ENCODE measurements around the gene MYO1B. TPM values are rescaled to one million over a fixed set of nuclear protein-coding genes. Genes with fewer than 3 reads are reported as not detected.

Gene MYO1B
- total RNA-seq, 1 experiment from 2014 or later, result 43.2 TPM

- H2BK5ac ChIP-seq (ENCODE audit: insufficient read length, low read length), result no peak overlapping the region
These were observed 182.9 kb downstream of the MYO1B start for GRCh38 chr2:191428141-191428540.

More at GRCh38 chr2:191428141-191428540, 182.9 kb downstream of the MYO1B start:
- peaks cover 0 to 11% (median 7%) of the 10 kb centered on the region in 3 experiments; a peak in 3 of 7 replicates for H3K36me3 Mint-ChIP-seq (ENCODE audit: insufficient read depth in 1 of 3, low read depth in 3 of 3)
- Histone ChIP-seq H3K4me2 (ENCODE audit: insufficient read depth, insufficient read length, low read length) (no peak overlapping the region), H3K4ac (ENCODE audit: low read depth, low read length) (no peak overlapping the region), H2BK20ac (ENCODE audit: low read depth, low read length, poor library complexity, severe bottlenecking) (no peak overlapping the region), H3K14ac (ENCODE audit: insufficient read depth, low read length) (no peak overlapping the region), H3K18ac (ENCODE audit: insufficient read length, low read depth, low read length) (no peak overlapping the region), H3K9me3 (ENCODE audit: control insufficient read depth, low read depth, low read length) (no peaks in the 10 kb centered on the region), H3K23ac (ENCODE audit: insufficient read length, low read depth, low read length) (no peak overlapping the region), H4K5ac (ENCODE audit: insufficient read length, low read depth, low read length) (no peak overlapping the region), H2BK15ac (ENCODE audit: low read depth, low read length) (no peak overlapping the region), H3K79me2 (ENCODE audit: insufficient read depth, low read length) (no peaks in the 10 kb centered on the region), H3K9ac (ENCODE audit: extremely low read depth, insufficient read length, low read length) (no peak overlapping the region), H2BK120ac (ENCODE audit: low read depth, low read length, poor library complexity, severe bottlenecking) (no peak overlapping the region), H3K56ac (ENCODE audit: insufficient read length, low read depth, low read length) (no peak overlapping the region), H2BK12ac (ENCODE audit: insufficient read length, low read depth, low read length) (no peak overlapping the region), H4K20me1 (ENCODE audit: control insufficient read depth, insufficient read depth, insufficient read length) (no peaks in the 10 kb centered on the region), H4K8ac (replicated peaks; ENCODE audit: insufficient read length, low read depth, low read length) (no peak overlapping the region), H2AFZ (ENCODE audit: low read length) (no peak overlapping the region), H3T11ph (ENCODE audit: low read length) (no peak overlapping the region), H3K23me2 (ENCODE audit: insufficient read length, low read depth, low read length, poor library complexity, severe bottlenecking) (no peaks in the 10 kb centered on the region), H4K91ac (ENCODE audit: insufficient read length, low read depth, low read length) (no peak overlapping the region), H3K79me1 (ENCODE audit: insufficient read depth, low read depth, low read length, poor library complexity, severe bottlenecking) (no peaks in the 10 kb centered on the region), H2AK5ac (ENCODE audit: insufficient read length, low read length) (no peak overlapping the region), H3K27me3 (ENCODE audit: insufficient read depth, low read length) (no peaks in the 10 kb centered on the region), H3K27ac (ENCODE audit: insufficient read length, low read depth, low read length) (no peak overlapping the region), H3K4me1 (ENCODE audit: insufficient read depth, low read length) (no peaks in the 10 kb centered on the region)
- no peaks in the 10 kb centered on the region for H3K9me3 Mint-ChIP-seq
- no peaks in the 10 kb centered on the region for H3K4me1 Mint-ChIP-seq
- no CpG with 5 or more reads among the region's 3 CpGs for WGBS (ENCODE audit: extremely low coverage, insufficient read length, low lambda C conversion rate)
- H3K27ac Mint-ChIP-seq, result no peak overlapping the region
- no peak for DNase-seq
- no peak for TF ChIP-seq CTCF (conservative IDR thresholded peaks at IDR 0.05)
- no peak overlapping the region for H3K4me3 Mint-ChIP-seq
- H3K27me3 Mint-ChIP-seq (ENCODE audit: low read depth), result no peaks in the 10 kb centered on the region

All from H9 (cell line).